Lung (tissue), 12 donors: Measurements from ENCODE around the gene GALNT12. TPM values are rescaled to one million over a fixed set of nuclear protein-coding genes. Genes with fewer than 3 reads are reported as not detected.
A peak's percentile ranks its signal among the peaks of the same experiment; 100 is the strongest.

ENCODE experiments used
- ATAC-seq: fragments of 200-7000 bp; cut with Tn5 transposase; one replicate; pipeline ENCODE4 v1.9.1; 2020; ENCODE audit warnings: moderate number of reproducible peaks; ENCODE audit not compliant: insufficient read depth, low FRiP score
- DNase-seq, 3 donors: peaks; one replicate each; pipeline ENCODE4 v3.0.0-alpha.2; 2013 to 2017
- H3K27ac ChIP-seq, 2 donors: one replicate each; pipeline ENCODE4 v1.5.1; 2013; ENCODE audit warnings: mild to moderate bottlenecking in 2 of 2, moderate library complexity in 2 of 2, control low read depth in 1 of 2, inconsistent platforms in 1 of 2, low read depth in 1 of 2, low read length in 1 of 2
- H3K27me3 ChIP-seq, 3 donors: one replicate each; pipeline ENCODE4 v1.5.1; 2013; ENCODE audit warnings: low read length in 2 of 3; ENCODE audit not compliant: control insufficient read depth in 3 of 3, insufficient read depth in 3 of 3
- H3K36me3 ChIP-seq, 4 donors: one replicate each; pipeline ENCODE4 v1.5.1; 2013; ENCODE audit warnings: low read length in 4 of 4, mild to moderate bottlenecking in 1 of 4, moderate library complexity in 1 of 4; ENCODE audit not compliant: control insufficient read depth in 4 of 4, insufficient read depth in 4 of 4
- H3K4me1 ChIP-seq, 5 donors: one replicate each; pipeline ENCODE4 v1.5.1; 2013; ENCODE audit warnings: low read length in 5 of 5, mild to moderate bottlenecking in 2 of 5, moderate library complexity in 1 of 5; ENCODE audit not compliant: control insufficient read depth in 5 of 5, insufficient read depth in 5 of 5
- H3K4me3 ChIP-seq: one replicate; pipeline ENCODE4 v1.5.1; 2013; ENCODE audit warnings: mild to moderate bottlenecking, control low read depth, moderate library complexity
- H3K9ac ChIP-seq, 2 donors: one replicate each; pipeline ENCODE4 v1.5.1; 2013; ENCODE audit warnings: low read length in 2 of 2, control low read depth in 1 of 2; ENCODE audit not compliant: insufficient read depth in 1 of 2
- H3K9me3 ChIP-seq, 4 donors: one replicate each; pipeline ENCODE4 v1.5.1; 2013; ENCODE audit warnings: low read length in 3 of 4, mild to moderate bottlenecking in 1 of 4, moderate library complexity in 1 of 4; ENCODE audit not compliant: control insufficient read depth in 4 of 4, insufficient read depth in 3 of 4
- WGBS, 2 donors: extraction: QIAGEN DNeasy Blood & Tissue Kit; methylation state at CpG; one replicate each; pipeline ENCODE4 v1.1.7; 2013; 5-methylcytosine and 5-hydroxymethylcytosine counted together
- polyA plus RNA-seq, 2 donors: library from polyadenylated mRNA; stranded (reverse); fragments of 200-250 nt; gene quantifications; one replicate each; pipeline ENCODE4 v1.2.1, GENCODE V29; 2013
- total RNA-seq, 2 donors: library from RNA; depleted of rRNA in 1 of 2; stranded (reverse); fragments of >200 nt in 1 of 2; gene quantifications; one replicate each; pipeline ENCODE4 v1.2.1, GENCODE V29; 2014 to 2021
- TF ChIP-seq, protein P1 (sequence below): IDR thresholded peaks from 2 replicates; pipeline ENCODE4 v1.5.1; 2012; ENCODE audit warnings: mild to moderate bottlenecking; ENCODE audit errors: control extremely low read depth, extremely low read depth
- donor health status: control.
- donor health status: control.
- donor health status: Bipolar disorder and iron deficiency.
- donor health status: healthy.
- donor health status: DM: yes; HTN: yes; CAD: no.

GALNT12 gene
- total and polyA plus RNA-seq, 4 donors = 7.9 to 35.0 (median 20.1) TPM

DNA sequence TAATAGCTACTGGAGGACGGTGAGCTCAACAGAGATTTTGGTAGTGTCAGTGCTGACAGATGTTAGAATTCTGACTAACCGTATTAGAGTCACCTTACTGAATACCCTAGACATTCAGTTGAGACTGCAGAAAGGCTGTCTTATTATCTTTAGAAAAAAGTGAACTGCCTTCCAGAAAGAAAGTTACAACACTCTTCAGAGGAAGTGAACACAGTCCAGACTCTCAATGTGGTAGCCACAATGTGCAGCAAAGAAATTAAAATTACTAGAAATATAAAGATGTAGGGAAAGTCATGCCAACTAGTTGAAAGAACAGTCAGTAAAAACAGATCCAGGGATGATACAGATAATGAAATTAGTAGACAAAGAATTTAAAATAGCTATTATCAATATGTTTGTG, 89.2 kb downstream of the GALNT12 start:
- no peak overlapping the region for H3K9ac ChIP-seq
- ATAC-seq (no peak), DNase-seq (no peak)
- no peaks in the 10 kb centered on the region for H3K27me3 ChIP-seq
- WGBS, 2 donors = 80 to 90% methylated on average over 2 of the region's 2 CpGs
- no peaks in the 10 kb centered on the region for H3K36me3 ChIP-seq
- H3K4me3 ChIP-seq = no peak overlapping the region
- TF ChIP-seq, protein P1, sequence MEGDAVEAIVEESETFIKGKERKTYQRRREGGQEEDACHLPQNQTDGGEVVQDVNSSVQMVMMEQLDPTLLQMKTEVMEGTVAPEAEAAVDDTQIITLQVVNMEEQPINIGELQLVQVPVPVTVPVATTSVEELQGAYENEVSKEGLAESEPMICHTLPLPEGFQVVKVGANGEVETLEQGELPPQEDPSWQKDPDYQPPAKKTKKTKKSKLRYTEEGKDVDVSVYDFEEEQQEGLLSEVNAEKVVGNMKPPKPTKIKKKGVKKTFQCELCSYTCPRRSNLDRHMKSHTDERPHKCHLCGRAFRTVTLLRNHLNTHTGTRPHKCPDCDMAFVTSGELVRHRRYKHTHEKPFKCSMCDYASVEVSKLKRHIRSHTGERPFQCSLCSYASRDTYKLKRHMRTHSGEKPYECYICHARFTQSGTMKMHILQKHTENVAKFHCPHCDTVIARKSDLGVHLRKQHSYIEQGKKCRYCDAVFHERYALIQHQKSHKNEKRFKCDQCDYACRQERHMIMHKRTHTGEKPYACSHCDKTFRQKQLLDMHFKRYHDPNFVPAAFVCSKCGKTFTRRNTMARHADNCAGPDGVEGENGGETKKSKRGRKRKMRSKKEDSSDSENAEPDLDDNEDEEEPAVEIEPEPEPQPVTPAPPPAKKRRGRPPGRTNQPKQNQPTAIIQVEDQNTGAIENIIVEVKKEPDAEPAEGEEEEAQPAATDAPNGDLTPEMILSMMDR = no peak
- H3K4me1 ChIP-seq = peaks cover 0 to 5% (median 0%) of the 10 kb centered on the region in 5 donors
- peaks cover 0 to 3% (median under 1%) of the 10 kb centered on the region in 4 donors for H3K9me3 ChIP-seq
- H3K27ac ChIP-seq = no peak overlapping the region

DNA sequence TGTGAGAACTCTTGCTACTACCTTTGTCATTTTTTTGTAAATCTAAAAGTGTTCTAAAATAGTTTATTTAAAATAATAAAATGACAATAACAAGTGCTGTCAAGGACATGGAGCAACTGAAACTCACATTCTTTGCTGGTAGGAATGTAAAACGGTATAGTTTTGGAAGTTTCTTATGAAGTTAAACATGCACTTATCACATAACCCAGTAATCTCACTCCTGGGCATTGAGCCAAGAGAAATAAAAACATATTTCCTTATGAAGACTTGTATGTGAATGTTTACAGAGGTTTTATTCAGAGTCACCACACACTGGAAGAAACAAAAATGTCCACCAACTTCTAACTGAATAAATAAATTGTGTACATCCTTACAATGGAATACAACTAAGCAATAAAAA, 90.3 kb downstream of the GALNT12 start:
- WGBS, 2 donors = 36 to 67% methylated on average over 1 of the region's 1 CpG
- H3K36me3 ChIP-seq = no peaks in the 10 kb centered on the region
- H3K9ac ChIP-seq = no peak overlapping the region
- DNase-seq (peak in 1 of 3 donors; percentile 49), ATAC-seq (no peak)
- no peak overlapping the region for H3K27ac ChIP-seq
- H3K27me3 ChIP-seq = no peaks in the 10 kb centered on the region
- TF ChIP-seq, protein P1 = no peak
- H3K4me1 ChIP-seq = peaks cover 0 to 5% (median 0%) of the 10 kb centered on the region in 5 donors
- peaks cover 0 to 3% (median under 1%) of the 10 kb centered on the region in 4 donors for H3K9me3 ChIP-seq
- no peak overlapping the region for H3K4me3 ChIP-seq

DNA sequence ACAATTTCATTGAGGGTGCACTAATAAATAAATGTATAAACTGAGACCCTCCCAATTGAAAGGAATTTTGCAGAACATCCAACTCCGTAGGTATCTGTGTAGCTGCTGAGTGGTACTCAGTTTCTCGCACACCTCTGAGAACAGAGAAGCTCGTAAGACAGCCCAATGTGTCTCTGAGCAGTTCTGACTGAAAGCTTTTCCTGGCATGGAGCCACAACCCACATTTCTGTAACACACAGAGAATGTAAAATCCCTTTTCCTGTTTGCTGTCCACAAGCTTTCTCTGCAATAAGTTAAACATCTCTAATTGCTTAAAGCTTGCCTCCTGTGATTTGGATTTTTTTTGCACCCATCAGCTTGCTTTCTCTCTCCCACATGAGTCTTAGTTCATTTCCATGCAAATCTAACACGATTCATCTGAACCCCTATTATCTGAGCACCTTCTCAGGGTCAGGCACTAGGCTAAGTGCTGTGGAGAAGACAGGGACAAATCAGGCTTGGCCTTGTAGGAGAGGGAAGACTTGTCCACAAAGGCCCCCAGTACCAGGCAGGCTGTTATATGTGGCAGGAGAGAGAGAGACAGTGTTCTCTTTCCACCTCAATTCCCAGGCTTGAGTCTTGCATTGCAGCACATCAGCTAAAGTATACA, 92.1 kb downstream of the GALNT12 start:
- peaks cover 0 to 3% (median under 1%) of the 10 kb centered on the region in 4 donors for H3K9me3 ChIP-seq
- H3K4me3 ChIP-seq = no peak overlapping the region
- 23 to 38% methylated on average over 4 of the region's 4 CpGs for WGBS, 2 donors
- H3K27me3 ChIP-seq = no peaks in the 10 kb centered on the region
- H3K27ac ChIP-seq = no peak overlapping the region
- ATAC-seq (no peak), DNase-seq (peak; percentile 39 to 81 (median 67))
- TF ChIP-seq, protein P1 = no peak
- peaks cover 0 to 5% (median 0%) of the 10 kb centered on the region in 5 donors for H3K4me1 ChIP-seq
- no peak overlapping the region for H3K9ac ChIP-seq
- no peaks in the 10 kb centered on the region for H3K36me3 ChIP-seq

Other genes starting within 250 kb of the GALNT12 start
- gene GABBR2, start 98.7 kb upstream of the GALNT12 start, total RNA-seq = under 1 TPM; 0.40 to 0.61 TPM
- gene GABBR2, start 98.7 kb upstream of the GALNT12 start, polyA plus RNA-seq = 1 to 10 TPM in 1 of 2 donors, under 1 TPM in 1; 0.67 to 1.8 TPM
- 10 to 100 TPM; 25.8 to 35.5 TPM for gene ANKS6, start 11.1 kb upstream of the GALNT12 start, total RNA-seq
- gene ANKS6, start 11.1 kb upstream of the GALNT12 start, polyA plus RNA-seq = 10 to 100 TPM; 16.7 to 24.2 TPM
- gene COL15A1, start 136.2 kb downstream of the GALNT12 start, total RNA-seq = 10 to 100 TPM in 1 of 2 donors, 1 to 10 TPM in 1; 8.9 to 40.5 TPM
- 1 to 10 TPM; 2.9 to 8.1 TPM for gene COL15A1, start 136.2 kb downstream of the GALNT12 start, polyA plus RNA-seq